Cardiac muscle cell (in vitro differentiated cells and primary cell): ENCODE results near the gene SIL1. TPM values are rescaled to one million over a fixed set of nuclear protein-coding genes. Genes with fewer than 3 reads are reported as not detected.
"Not testable (repeated sequence)": the region's sequence is repeated elsewhere in the genome, so short reads cannot be mapped to it uniquely, and the experiment has no call there.

Source experiments
- DNase-seq, 2 donors: peaks; one replicate each; pipeline versions ENCODE4 v3.0.0 to v3.0.0-alpha.2; 2010 to 2017; ENCODE audit warnings: low read depth in 1 of 2, low spot score in 1 of 2
- H3K27ac ChIP-seq: fragments of 200-600 bp; sonication (generic); 2 replicates; pipeline ENCODE4 v1.5.1; 2016
- H3K27me3 ChIP-seq: fragments of 200-600 bp; sonication (generic); 2 replicates; pipeline ENCODE4 v1.6.0; 2016; ENCODE audit warnings: control low read depth
- H3K36me3 ChIP-seq: fragments of 200-600 bp; sonication (generic); 2 replicates; pipeline ENCODE4 v1.5.1; 2016; ENCODE audit warnings: control low read depth
- H3K4me1 ChIP-seq: fragments of 200-600 bp; sonication (generic); 2 replicates; pipeline ENCODE4 v1.8.1; 2017; ENCODE audit warnings: low read depth, mild to moderate bottlenecking, mixed run types
- H3K4me3 ChIP-seq: fragments of 200-600 bp; sonication (generic); 2 replicates; pipeline ENCODE4 v1.5.1; 2016; ENCODE audit warnings: mild to moderate bottlenecking
- H3K9me3 ChIP-seq: fragments of 200-600 bp; sonication (generic); 2 replicates; pipeline ENCODE4 v1.5.1; 2017; ENCODE audit warnings: low read depth, mild to moderate bottlenecking, control low read depth
- polyA plus RNA-seq: library from polyadenylated mRNA; unstranded; fragments of >200 nt; fragmentation: Nextera tagmentation; extraction: Ambion mirVana; gene quantifications from 2 replicates; pipeline ENCODE4 v1.2.1, GENCODE V29; 2016
- total RNA-seq: library from RNA; depleted of rRNA; stranded (reverse); fragments of >200 nt; gene quantifications from 2 replicates; pipeline ENCODE4 v1.2.3, GENCODE V29; 2016
- TF ChIP-seq, protein P1 (sequence below): IDR thresholded peaks from 2 replicates; pipeline ENCODE4 v1.5.1; 2012; ENCODE audit warnings: low read depth, mild to moderate bottlenecking, low read length

SIL1 gene
- total and polyA plus RNA-seq, 2 experiments from 2014 or later: 40.5 to 49.8 TPM

DNA sequence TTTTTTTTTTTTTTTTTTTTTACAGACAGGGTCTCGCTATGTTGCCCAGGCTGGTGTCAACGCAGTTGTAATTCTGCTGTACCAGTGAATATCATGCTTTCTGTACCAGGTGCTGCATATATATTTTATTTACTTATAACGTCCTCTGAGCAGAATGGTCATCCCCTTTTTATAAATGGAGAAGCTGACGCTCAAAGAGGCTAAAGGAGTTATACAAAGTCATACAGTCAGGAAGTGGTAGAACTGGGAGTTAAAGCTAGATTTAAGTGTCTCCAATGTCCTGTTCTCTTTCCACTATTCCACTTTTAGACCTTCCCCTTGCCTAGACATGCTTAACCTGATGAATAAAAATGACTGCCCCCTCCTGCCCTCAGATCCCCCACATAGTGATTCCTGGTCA is 1.2 kb upstream of the SIL1 start:
- TF ChIP-seq, protein P1, sequence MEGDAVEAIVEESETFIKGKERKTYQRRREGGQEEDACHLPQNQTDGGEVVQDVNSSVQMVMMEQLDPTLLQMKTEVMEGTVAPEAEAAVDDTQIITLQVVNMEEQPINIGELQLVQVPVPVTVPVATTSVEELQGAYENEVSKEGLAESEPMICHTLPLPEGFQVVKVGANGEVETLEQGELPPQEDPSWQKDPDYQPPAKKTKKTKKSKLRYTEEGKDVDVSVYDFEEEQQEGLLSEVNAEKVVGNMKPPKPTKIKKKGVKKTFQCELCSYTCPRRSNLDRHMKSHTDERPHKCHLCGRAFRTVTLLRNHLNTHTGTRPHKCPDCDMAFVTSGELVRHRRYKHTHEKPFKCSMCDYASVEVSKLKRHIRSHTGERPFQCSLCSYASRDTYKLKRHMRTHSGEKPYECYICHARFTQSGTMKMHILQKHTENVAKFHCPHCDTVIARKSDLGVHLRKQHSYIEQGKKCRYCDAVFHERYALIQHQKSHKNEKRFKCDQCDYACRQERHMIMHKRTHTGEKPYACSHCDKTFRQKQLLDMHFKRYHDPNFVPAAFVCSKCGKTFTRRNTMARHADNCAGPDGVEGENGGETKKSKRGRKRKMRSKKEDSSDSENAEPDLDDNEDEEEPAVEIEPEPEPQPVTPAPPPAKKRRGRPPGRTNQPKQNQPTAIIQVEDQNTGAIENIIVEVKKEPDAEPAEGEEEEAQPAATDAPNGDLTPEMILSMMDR: no peak
- Histone ChIP-seq H3K4me1 (peaks cover 17% of the 10 kb centered on the region), H3K27ac (no peak overlapping the region), H3K4me3 (no peak overlapping the region), H3K36me3 (no peaks in the 10 kb centered on the region), H3K9me3 (no peaks in the 10 kb centered on the region), H3K27me3 (no peaks in the 10 kb centered on the region)
- DNase-seq: no peak

DNA sequence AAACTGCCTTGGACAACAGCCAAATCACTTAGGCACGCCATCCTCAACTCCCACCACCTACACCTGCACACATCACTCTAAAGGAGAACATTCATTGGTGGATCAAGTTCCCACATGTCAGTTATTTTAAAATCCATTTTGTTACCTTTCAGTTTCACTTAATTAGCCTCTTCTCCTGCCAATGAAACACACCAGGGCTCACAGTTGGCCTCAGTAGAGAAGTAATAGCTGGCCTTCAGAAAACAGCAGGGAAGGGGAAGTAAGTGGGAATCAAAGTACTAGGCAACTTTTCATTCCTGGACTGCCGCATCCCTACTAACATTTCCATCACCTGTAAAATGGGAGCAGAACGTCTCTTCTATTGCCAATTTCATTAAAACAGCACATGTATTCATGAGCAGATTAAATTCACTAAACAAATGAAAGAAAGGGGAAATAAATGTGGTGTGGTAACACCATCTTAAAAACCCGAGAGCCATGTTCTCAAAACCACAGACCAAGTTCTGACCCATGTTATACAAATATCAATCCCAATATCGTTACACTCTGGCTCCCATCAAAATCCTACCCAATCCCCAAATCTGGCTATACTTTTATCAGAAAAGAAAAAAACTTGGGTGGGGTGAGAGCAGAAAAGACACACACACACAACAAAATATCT is 1.7 kb downstream of the SIL1 start:
- no peaks in the 10 kb centered on the region for H3K27me3 ChIP-seq
- H3K27ac ChIP-seq: no peak overlapping the region
- TF ChIP-seq, protein P1: no peak
- no peak for DNase-seq
- no peak overlapping the region for H3K4me3 ChIP-seq
- no peaks in the 10 kb centered on the region for H3K9me3 ChIP-seq
- H3K36me3 ChIP-seq: no peaks in the 10 kb centered on the region
- peaks cover 8% of the 10 kb centered on the region for H3K4me1 ChIP-seq

DNA sequence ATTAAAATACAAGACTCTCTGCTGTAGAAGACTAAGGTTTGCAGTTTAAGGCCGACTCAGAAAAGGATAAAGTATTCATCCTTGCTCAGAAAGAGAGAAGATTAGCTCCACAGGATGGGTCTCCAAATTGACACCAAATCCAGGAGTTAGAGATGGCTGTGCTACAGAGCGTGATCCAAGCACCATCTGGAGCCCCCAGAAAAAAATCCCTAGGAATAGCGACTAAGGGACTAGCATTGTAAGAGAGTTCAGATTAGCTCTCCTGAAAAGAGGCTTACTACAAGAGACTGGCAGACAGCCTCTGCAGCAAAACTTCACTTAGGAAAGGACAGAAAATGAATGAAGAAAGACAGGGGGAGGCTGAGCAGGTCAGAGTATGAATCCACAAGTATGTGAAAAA is 3.7 kb downstream of the SIL1 start:
- TF ChIP-seq, protein P1: no peak
- no peak for DNase-seq
- H3K9me3 ChIP-seq: no peaks in the 10 kb centered on the region
- H3K4me3 ChIP-seq: no peak overlapping the region
- no peak overlapping the region for H3K27ac ChIP-seq
- H3K4me1 ChIP-seq: peaks cover 8% of the 10 kb centered on the region
- no peaks in the 10 kb centered on the region for H3K36me3 ChIP-seq
- H3K27me3 ChIP-seq: no peaks in the 10 kb centered on the region

DNA sequence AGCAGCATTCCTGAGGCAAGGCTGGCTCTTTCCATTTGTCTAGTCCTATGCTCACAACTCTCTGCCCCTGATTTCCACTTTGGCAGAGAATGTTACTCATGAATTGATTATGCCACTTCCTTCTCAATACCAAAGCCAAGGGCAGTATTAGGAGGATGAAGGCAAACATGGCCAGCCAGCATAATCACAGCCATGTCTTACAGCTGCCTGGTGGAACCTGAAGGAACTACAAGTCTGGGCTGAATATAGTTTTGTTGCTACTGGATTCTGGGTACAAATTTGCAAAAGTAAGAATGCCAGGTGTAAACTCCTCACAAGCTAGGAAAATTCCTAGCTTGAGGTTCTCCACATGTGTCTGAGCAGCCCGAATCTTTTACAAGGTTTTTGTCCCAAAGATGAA is 4.2 kb downstream of the SIL1 start:
- H3K36me3 ChIP-seq: no peaks in the 10 kb centered on the region

DNA sequence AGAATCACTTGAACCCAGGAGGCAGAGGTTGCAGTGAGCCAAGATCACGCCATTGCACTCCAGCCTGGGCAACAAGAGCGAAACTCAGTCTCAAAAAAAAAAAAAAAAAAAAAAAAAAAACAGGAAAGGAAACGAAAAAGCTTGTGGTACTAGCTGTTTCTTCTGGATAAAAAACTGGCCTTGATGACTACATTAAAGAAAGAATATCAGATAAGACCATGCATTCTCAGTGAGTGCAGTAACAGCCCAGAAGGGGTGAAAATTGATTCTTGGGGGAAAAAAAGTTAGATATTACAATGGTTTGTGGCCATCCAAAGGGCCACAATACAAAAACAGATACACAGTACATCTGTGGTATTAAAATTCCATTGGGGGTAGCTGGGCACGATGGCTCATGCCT is 5.3 kb downstream of the SIL1 start:
- not testable (repeated sequence) for DNase-seq, H3K27ac ChIP-seq, H3K27me3 ChIP-seq, H3K36me3 ChIP-seq, H3K9me3 ChIP-seq, H3K4me3 ChIP-seq
- peaks cover 17% of the 10 kb centered on the region for H3K4me1 ChIP-seq

More for the DNA sequence above, 4.2 kb downstream of the SIL1 start:
- no peak for DNase-seq
- Histone ChIP-seq H3K4me3 (no peak overlapping the region), H3K27ac (no peak overlapping the region), H3K27me3 (no peaks in the 10 kb centered on the region), H3K4me1 (peaks cover 9% of the 10 kb centered on the region), H3K9me3 (no peaks in the 10 kb centered on the region)
- TF ChIP-seq, protein P1: peak; percentile 23

DNA sequence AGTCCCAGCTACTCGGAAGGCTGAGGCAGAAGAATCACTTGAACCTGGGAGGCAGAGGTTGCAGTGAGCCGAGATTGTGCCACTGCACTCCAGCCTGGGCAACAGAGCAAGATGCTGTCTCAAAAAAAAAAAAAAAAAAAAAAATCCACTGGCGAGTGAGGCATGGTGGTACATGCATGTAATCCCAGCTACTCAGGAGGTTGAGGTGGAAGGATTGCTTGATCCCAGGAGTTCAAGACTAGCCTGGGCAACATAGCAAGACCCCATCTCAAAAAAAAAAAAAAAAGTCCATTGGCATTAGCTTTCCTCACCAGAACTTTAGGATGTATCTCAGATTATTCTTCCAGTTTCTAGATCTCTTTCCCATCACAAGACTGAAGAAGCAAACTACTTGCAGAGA is 6.2 kb downstream of the SIL1 start:
- not testable (repeated sequence) for H3K36me3 ChIP-seq, H3K27me3 ChIP-seq, H3K4me3 ChIP-seq, H3K9me3 ChIP-seq, DNase-seq, H3K27ac ChIP-seq
- peaks cover 12% of the 10 kb centered on the region for H3K4me1 ChIP-seq
